Ishikawa (cell line): Measurements from ENCODE around the gene CALD1.

Source experiments
- CEBPB ChIP-seq: IDR thresholded peaks from 2 replicates; pipeline ENCODE4 v1.6.1; 2012
- CREB1 ChIP-seq: IDR thresholded peaks from 2 replicates; pipeline ENCODE4 v1.6.1; 2012; ENCODE audit warnings: low read depth
- EGR1 ChIP-seq: IDR thresholded peaks from 2 replicates; pipeline ENCODE4 v1.6.1; 2012
- EP300 ChIP-seq: IDR thresholded peaks from 2 replicates; pipeline ENCODE4 v1.6.1; 2012; ENCODE audit warnings: borderline replicate concordance
- FOXM1 ChIP-seq: IDR thresholded peaks from 2 replicates; pipeline ENCODE4 v1.6.1; 2012; ENCODE audit warnings: low read depth, borderline replicate concordance
- MAX ChIP-seq: IDR thresholded peaks from 2 replicates; pipeline ENCODE4 v1.6.1; 2012
- NFIC ChIP-seq: IDR thresholded peaks from 2 replicates; pipeline ENCODE4 v1.6.1; 2012
- RAD21 ChIP-seq: IDR thresholded peaks from 2 replicates; pipeline ENCODE4 v1.6.1; 2012; ENCODE audit warnings: low read depth
- REST ChIP-seq: IDR thresholded peaks from 2 replicates; pipeline ENCODE4 v1.6.1; 2012; ENCODE audit warnings: low read depth, mild to moderate bottlenecking
- TAF1 ChIP-seq: IDR thresholded peaks from 2 replicates; pipeline ENCODE4 v1.6.1; 2012; ENCODE audit warnings: low read depth, mild to moderate bottlenecking
- TCF12 ChIP-seq: IDR thresholded peaks from 2 replicates; pipeline ENCODE4 v1.6.1; 2012; ENCODE audit warnings: low read depth
- TEAD4 ChIP-seq: IDR thresholded peaks from 2 replicates; pipeline ENCODE4 v1.6.1; 2012
- USF1 ChIP-seq: IDR thresholded peaks from 2 replicates; pipeline ENCODE4 v1.6.1; 2012
- YY1 ChIP-seq: IDR thresholded peaks from 2 replicates; pipeline ENCODE4 v1.6.1; 2012; ENCODE audit warnings: low read depth
- ZBTB7A ChIP-seq: IDR thresholded peaks from 2 replicates; pipeline ENCODE4 v1.6.1; 2012; ENCODE audit warnings: low read depth

CALD1 gene

GRCh38 chr7:134842886-134843430, 63.5 kb downstream of the CALD1 start:
- TF ChIP-seq TEAD4 (no peak), NFIC (no peak)

- no peak for TF ChIP-seq TAF1
- no peak for TF ChIP-seq EGR1
- TF ChIP-seq REST = no peak
- no peak for TF ChIP-seq TEAD4
- no peak for TF ChIP-seq USF1
- TF ChIP-seq RAD21 = no peak
- TF ChIP-seq CEBPB = no peak
- TF ChIP-seq NFIC = no peak
- no peak for TF ChIP-seq CREB1
- no peak for TF ChIP-seq TCF12
- TF ChIP-seq FOXM1 = no peak
- TF ChIP-seq EP300 = no peak
- no peak for TF ChIP-seq MAX
- TF ChIP-seq ZBTB7A = no peak
- TF ChIP-seq YY1 = no peak
Observed at GRCh38 chr7:134844200-134844599, 64.8 kb downstream of the CALD1 start.

- TF ChIP-seq TEAD4 (no peak), RAD21 (peak; percentile 56)
Observed at GRCh38 chr7:134845461-134845860, 66.0 kb downstream of the CALD1 start.

GRCh38 chr7:134847851-134848588, 68.6 kb downstream of the CALD1 start:
- TF ChIP-seq USF1 (no peak), RAD21 (no peak), MAX (no peak), EGR1 (no peak), NFIC (no peak), YY1 (no peak), TEAD4 (no peak), ZBTB7A (no peak), CEBPB (no peak), CREB1 (no peak), EP300 (no peak), FOXM1 (no peak), TAF1 (no peak)

- TF ChIP-seq FOXM1 (no peak), USF1 (peak; percentile 27; the same call in 1 of the 2 replicates), TEAD4 (no peak)
Observed at GRCh38 chr7:134850066-134850465, 70.6 kb downstream of the CALD1 start.

- TF ChIP-seq EP300 (no peak), TCF12 (no peak), USF1 (no peak), EGR1 (no peak), TEAD4 (no peak), RAD21 (no peak), YY1 (no peak), REST (no peak), MAX (no peak), ZBTB7A (no peak)
Observed at GRCh38 chr7:134851141-134851540, 71.7 kb downstream of the CALD1 start.
